HepG2 (cell line): ENCODE data around the gene DTD2. TPM values are rescaled to one million over a fixed set of nuclear protein-coding genes. Genes with fewer than 3 reads are reported as not detected.

ENCODE experiments used
- ATAC-seq: fragments of 200-7000 bp; cut with Tn5 transposase; 3 replicates; pipeline ENCODE4 v1.9.1; 2020; ENCODE audit warnings: mild to moderate bottlenecking, moderate library complexity
- BruUV-seq: library from RNA; stranded (reverse); fragments of 400-500 nt; replicated peaks from 2 replicates; lab custom pipeline; 2021; lab: Mats Ljungman, UMichigan
- CTCF ChIA-PET: fragments of 300-600 bp; formaldehyde crosslinking; extraction: SDS; loops from one replicate; lab custom pipeline; 2021; ENCODE audit warnings: low total read pairs, inconsistent platforms, low intra/inter-chr PET ratio; lab: Yijun Ruan, JAX
- POLR2A ChIA-PET: fragments of 350-600 bp; sonication (Branson Sonifier 250); formaldehyde crosslinking; loops from one replicate; lab custom pipeline; 2020; ENCODE audit warnings: antibody characterized with exemption, inconsistent platforms; lab: Yijun Ruan, JAX
- DNase-seq: peaks from one replicate; pipeline ENCODE4 v3.0.0-alpha.2; 2015; ENCODE audit warnings: low spot score
- FAIRE-seq: peaks from 3 replicates; lab custom pipeline; 2011; peaks lifted over from hg19 to GRCh38; lab: Jason Lieb, UNC
- H2AFZ ChIP-seq: one replicate; pipeline ENCODE4 v1.6.1; 2011; ENCODE audit warnings: low read length, inconsistent platforms
- H3K27ac ChIP-seq: fragments of 300-600 bp; 3 replicates; pipeline ENCODE4 v1.8.0; 2011; ENCODE audit warnings: mixed run types, mild to moderate bottlenecking, mixed read lengths, low read length, inconsistent platforms; ENCODE audit not compliant: insufficient read depth; ENCODE audit errors: extremely low read length
- H3K27me3 ChIP-seq, 2 experiments: fragments of 200-600 bp in 1 of 2; 2 replicates in 1 of 2; 3 replicates in 1 of 2; pipeline versions ENCODE4 v1.6.0 to v1.8.0; 2011; ENCODE audit warnings: low read length in 2 of 2, mild to moderate bottlenecking in 2 of 2, moderate library complexity in 2 of 2, inconsistent platforms in 1 of 2; ENCODE audit not compliant: insufficient read depth in 2 of 2, control insufficient read depth in 1 of 2
- H3K36me3 ChIP-seq, 2 experiments: fragments of 200-600 bp in 1 of 2; replicated peaks in 1 of 2; 2 replicates in 1 of 2; 3 replicates in 1 of 2; pipeline versions ENCODE4 v1.5.1 to v1.8.0; 2011; ENCODE audit warnings: low read length in 2 of 2, inconsistent platforms in 1 of 2; ENCODE audit not compliant: insufficient read depth in 2 of 2, control insufficient read depth in 1 of 2
- H3K4me1 ChIP-seq: 2 replicates; pipeline ENCODE4 v1.5.1; 2012; ENCODE audit warnings: low read length, inconsistent platforms; ENCODE audit not compliant: insufficient read depth
- H3K4me2 ChIP-seq: 2 replicates; pipeline ENCODE4 v1.6.0; 2011; ENCODE audit warnings: low read depth, low read length, inconsistent platforms
- H3K4me3 ChIP-seq, 3 experiments: fragments of 200-600 bp in 1 of 3; sonication (generic), shearing (Covaris generic) in 1 of 3; replicated peaks in 1 of 3; 2 replicates each; pipeline ENCODE4 v1.5.1; 2011 to 2016; ENCODE audit warnings: low read length in 3 of 3, inconsistent platforms in 2 of 3, low read depth in 2 of 3, mild to moderate bottlenecking in 2 of 3, control low read depth in 1 of 3, mixed read lengths in 1 of 3; ENCODE audit not compliant: insufficient read depth in 1 of 3
- H3K79me2 ChIP-seq: one replicate; pipeline ENCODE4 v1.6.1; 2011; ENCODE audit warnings: low read length, inconsistent platforms; ENCODE audit not compliant: insufficient read depth
- H3K9ac ChIP-seq: 2 replicates; pipeline ENCODE4 v1.6.0; 2011; ENCODE audit warnings: mild to moderate bottlenecking, low read depth, low read length, inconsistent platforms; ENCODE audit not compliant: insufficient read depth
- H3K9me3 ChIP-seq: 2 replicates; pipeline ENCODE4 v1.5.1; 2012; ENCODE audit warnings: mild to moderate bottlenecking, low read length
- H4K20me1 ChIP-seq: 2 replicates; pipeline ENCODE4 v1.6.0; 2011; ENCODE audit warnings: inconsistent platforms, mild to moderate bottlenecking, low read length, moderate library complexity; ENCODE audit not compliant: insufficient read depth
- CBX5 ChIP-seq: sonication (generic); formaldehyde crosslinking; IDR thresholded peaks from 2 replicates; pipeline ENCODE4 v1.4.0; 2020; ENCODE audit warnings: missing genetic modification reagents, borderline replicate concordance
- HOXA3 ChIP-seq: sonication (generic); formaldehyde crosslinking; IDR thresholded peaks from 2 replicates; pipeline ENCODE4 v1.5.0; 2020; ENCODE audit warnings: missing genetic modification reagents
- MIXL1 ChIP-seq: IDR thresholded peaks from 2 replicates; pipeline ENCODE4 v1.6.1; 2016
- MYC ChIP-seq: sonication (generic); formaldehyde crosslinking; IDR thresholded peaks from 2 replicates; pipeline ENCODE4 v1.9.0; 2021; ENCODE audit warnings: missing genetic modification reagents, borderline replicate concordance
- NKX3-1 ChIP-seq: sonication (generic); formaldehyde crosslinking; IDR thresholded peaks from 2 replicates; pipeline ENCODE4 v1.5.0; 2020; ENCODE audit warnings: missing genetic modification reagents
- PLRG1 ChIP-seq: fragments of 450-650 bp; conservative IDR thresholded peaks from 2 replicates; pipeline ENCODE4 v1.6.1; 2016
- SATB2 ChIP-seq: sonication (generic); formaldehyde crosslinking; IDR thresholded peaks from 2 replicates; pipeline ENCODE4 v1.5.0; 2020; ENCODE audit warnings: missing genetic modification reagents
- ZBTB8A ChIP-seq: sonication (generic); formaldehyde crosslinking; IDR thresholded peaks from 2 replicates; pipeline ENCODE4 v1.4.0; 2020; ENCODE audit warnings: mild to moderate bottlenecking, low read depth, missing genetic modification reagents, borderline replicate concordance
- ZNF333 ChIP-seq: sonication (generic); formaldehyde crosslinking; IDR thresholded peaks from 2 replicates; pipeline ENCODE4 v1.4.0; 2020; ENCODE audit warnings: mild to moderate bottlenecking, missing genetic modification reagents, borderline replicate concordance
- ZNF776 ChIP-seq: sonication (generic); formaldehyde crosslinking; IDR thresholded peaks from 2 replicates; pipeline ENCODE4 v1.4.0; 2020; ENCODE audit warnings: mild to moderate bottlenecking, missing genetic modification reagents
- ZNF83 ChIP-seq: sonication (generic); formaldehyde crosslinking; IDR thresholded peaks from 2 replicates; pipeline ENCODE4 v1.4.0; 2020; ENCODE audit warnings: missing genetic modification reagents, mild to moderate bottlenecking, borderline replicate concordance
- WGBS: methylation state at CpG from one replicate; pipeline ENCODE4 v1.1.6; 2017; ENCODE audit warnings: low lambda C conversion rate; 5-methylcytosine and 5-hydroxymethylcytosine counted together
- in situ Hi-C: cut with HindIII; loops from 2 replicates; pipeline ENCODE4 v1.10.0; 2017; ENCODE audit warnings: low pct_unique_long_range_greater_than_20kb; ENCODE audit not compliant: extremely low pct_ligation_motif_present
- intact Hi-C: fragments of 100-400 bp; cut with micrococcal nuclease; formaldehyde crosslinking; loops from one replicate; pipeline ENCODE4 v1.10.0; 2022; ENCODE audit not compliant: unreplicated experiment
- polyA plus RNA-seq, 8 experiments: library from polyadenylated mRNA; depleted of rRNA in 3 of 8; stranded (reverse) in 7 of 8; unstranded in 1 of 8; fragments of >200 nt; fragmentation: Illumina TruSeq in 4 of 8; extraction: Trizol in 4 of 8; gene quantifications; 2 replicates each; pipeline versions ENCODE4 v1.2.1 to v1.2.3, GENCODE V29; 2011 to 2016; ENCODE audit warnings: low read depth in 4 of 8, missing spikeins in 1 of 8, mixed read lengths in 1 of 8; ENCODE audit not compliant: insufficient read depth in 1 of 8
- total RNA-seq, 5 experiments: library from RNA; depleted of rRNA; stranded (reverse); fragments of >200 nt; fragmentation: Illumina TruSeq; extraction: Trizol; gene quantifications; 2 replicates each; pipeline ENCODE4 v1.2.3, GENCODE V29; 2016; ENCODE audit warnings: low read depth in 1 of 5
- TF ChIP-seq, protein P1 (sequence below): sonication (generic); formaldehyde crosslinking; IDR thresholded peaks from 2 replicates; pipeline ENCODE4 v1.4.0; 2020; ENCODE audit warnings: missing genetic modification reagents
- TF ChIP-seq, protein P2 (sequence below), 2 experiments: sonication (generic) in 1 of 2; formaldehyde crosslinking in 1 of 2; IDR thresholded peaks; 2 replicates each; pipeline versions ENCODE4 v1.5.1 to v1.6.1; 2011 to 2020; ENCODE audit warnings: borderline replicate concordance in 1 of 2, low read depth in 1 of 2, low read length in 1 of 2, mild to moderate bottlenecking in 1 of 2, missing genetic modification reagents in 1 of 2, moderate library complexity in 1 of 2
- TF ChIP-seq, protein P3 (sequence below): sonication (generic); formaldehyde crosslinking; IDR thresholded peaks from 2 replicates; pipeline ENCODE4 v1.4.0; 2020; ENCODE audit warnings: missing genetic modification reagents

DTD2 gene
- total and polyA plus RNA-seq, 2 of the 13 experiments (the other 11 are each of a cell fraction or from before 2014, with no cell fraction given), result 22.3 to 49.8 TPM

DNA sequence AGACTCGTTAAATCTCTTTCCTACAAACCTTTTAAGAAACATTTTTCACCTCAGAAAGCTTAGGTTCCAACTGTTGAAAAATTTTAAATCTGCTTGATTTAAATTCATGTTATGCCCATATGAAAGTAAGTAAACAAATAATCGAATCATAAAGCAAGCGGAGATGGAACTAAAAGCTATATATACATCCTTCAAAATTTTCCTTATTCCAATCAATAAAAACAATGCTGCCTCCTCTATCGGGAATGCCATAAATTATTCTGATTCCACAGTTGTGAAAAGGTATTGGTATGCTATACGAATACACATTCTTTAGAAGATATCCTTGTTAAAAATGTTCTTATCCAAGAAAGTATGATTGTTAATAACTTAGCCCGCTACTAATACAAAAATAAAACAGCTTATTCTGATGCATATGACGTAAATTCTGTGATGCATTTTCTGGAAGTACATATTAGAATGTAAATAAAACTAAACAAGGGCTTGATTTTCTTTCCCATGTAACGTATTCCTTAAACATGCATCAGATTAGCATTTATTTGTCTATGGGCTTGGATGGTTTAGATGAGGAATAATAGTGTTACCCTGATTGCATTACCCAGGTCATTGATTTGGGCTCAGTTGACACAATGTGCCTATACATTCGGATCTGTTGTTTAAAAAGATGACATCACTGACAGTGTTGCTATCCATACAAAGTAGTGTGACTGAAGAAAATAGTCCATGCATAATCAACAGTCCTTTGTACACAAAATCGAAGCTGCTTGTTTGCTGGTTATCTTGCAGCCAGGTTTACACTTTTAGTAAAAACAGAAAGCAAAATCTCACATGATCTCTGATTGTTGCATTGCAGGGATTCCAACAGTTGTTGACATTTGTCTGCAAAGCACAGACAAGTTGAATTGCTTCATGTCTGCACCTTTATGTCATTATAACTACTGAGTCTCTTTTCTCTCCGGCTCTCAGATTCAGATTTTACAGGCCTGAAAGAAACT lies 656 bp upstream of the DTD2 start (continued):
- peak; percentile 90 for TF ChIP-seq NKX3-1 (CRISPR knock-in tag)

DNA sequence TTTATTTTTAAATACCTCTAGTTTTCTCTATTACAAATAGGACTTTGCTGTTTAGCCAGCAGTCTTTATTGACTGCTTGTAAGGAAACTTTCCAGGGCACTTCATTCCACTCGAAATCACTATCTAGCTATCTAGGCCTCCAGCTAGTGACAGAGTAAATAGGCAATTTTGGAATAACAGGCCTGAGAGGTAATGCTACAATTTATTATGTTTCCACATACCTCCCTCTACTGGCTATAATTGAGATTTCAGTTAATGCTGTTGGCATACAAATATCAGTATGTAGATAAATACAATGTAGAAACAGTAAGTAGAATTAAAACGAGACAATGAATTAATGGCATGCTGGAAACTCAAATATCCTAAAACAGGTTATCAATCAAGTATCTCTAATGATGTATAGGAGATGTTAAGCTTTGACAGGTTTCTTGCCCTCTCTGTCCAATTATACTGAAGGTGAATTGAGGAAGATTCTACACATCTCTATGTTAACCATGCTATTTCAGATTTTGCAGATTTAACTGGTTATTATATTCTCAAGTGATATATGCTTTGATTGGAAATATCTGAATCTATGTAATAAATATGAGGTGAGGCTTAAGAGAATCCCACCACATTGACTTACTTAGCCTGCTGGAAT lies 7.2 kb downstream of the DTD2 start:
- POLR2A ChIA-PET, result interaction anchor here (2.4 to 5.7 kb wide), 2 partner anchors 7 to 30 kb away, joined by 13 to 38 read pairs; partner anchors contain the start of genes DTD2 and HEATR5A
- TF ChIP-seq MIXL1 (CRISPR knock-in tag) (peak; percentile 90), CBX5 (no peak), HOXA3 (CRISPR knock-in tag) (no peak), ZNF776 (CRISPR knock-in tag) (no peak), MYC (CRISPR knock-in tag) (no peak), ZNF333 (CRISPR knock-in tag) (no peak), PLRG1 (no peak), ZBTB8A (CRISPR knock-in tag) (no peak), ZNF83 (CRISPR knock-in tag) (no peak), SATB2 (no peak)
- TF ChIP-seq, protein P1, sequence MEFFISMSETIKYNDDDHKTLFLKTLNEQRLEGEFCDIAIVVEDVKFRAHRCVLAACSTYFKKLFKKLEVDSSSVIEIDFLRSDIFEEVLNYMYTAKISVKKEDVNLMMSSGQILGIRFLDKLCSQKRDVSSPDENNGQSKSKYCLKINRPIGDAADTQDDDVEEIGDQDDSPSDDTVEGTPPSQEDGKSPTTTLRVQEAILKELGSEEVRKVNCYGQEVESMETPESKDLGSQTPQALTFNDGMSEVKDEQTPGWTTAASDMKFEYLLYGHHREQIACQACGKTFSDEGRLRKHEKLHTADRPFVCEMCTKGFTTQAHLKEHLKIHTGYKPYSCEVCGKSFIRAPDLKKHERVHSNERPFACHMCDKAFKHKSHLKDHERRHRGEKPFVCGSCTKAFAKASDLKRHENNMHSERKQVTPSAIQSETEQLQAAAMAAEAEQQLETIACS, result no peak
- TF ChIP-seq, protein P2, sequence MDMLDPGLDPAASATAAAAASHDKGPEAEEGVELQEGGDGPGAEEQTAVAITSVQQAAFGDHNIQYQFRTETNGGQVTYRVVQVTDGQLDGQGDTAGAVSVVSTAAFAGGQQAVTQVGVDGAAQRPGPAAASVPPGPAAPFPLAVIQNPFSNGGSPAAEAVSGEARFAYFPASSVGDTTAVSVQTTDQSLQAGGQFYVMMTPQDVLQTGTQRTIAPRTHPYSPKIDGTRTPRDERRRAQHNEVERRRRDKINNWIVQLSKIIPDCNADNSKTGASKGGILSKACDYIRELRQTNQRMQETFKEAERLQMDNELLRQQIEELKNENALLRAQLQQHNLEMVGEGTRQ (IDR thresholded peaks at IDR 0.05; ENCODE audit: low read depth, low read length), result no peak
- TF ChIP-seq, protein P2 (CRISPR knock-in tag; IDR thresholded peaks at IDR 0.05; ENCODE audit: borderline replicate concordance), result no peak
- TF ChIP-seq, protein P3, sequence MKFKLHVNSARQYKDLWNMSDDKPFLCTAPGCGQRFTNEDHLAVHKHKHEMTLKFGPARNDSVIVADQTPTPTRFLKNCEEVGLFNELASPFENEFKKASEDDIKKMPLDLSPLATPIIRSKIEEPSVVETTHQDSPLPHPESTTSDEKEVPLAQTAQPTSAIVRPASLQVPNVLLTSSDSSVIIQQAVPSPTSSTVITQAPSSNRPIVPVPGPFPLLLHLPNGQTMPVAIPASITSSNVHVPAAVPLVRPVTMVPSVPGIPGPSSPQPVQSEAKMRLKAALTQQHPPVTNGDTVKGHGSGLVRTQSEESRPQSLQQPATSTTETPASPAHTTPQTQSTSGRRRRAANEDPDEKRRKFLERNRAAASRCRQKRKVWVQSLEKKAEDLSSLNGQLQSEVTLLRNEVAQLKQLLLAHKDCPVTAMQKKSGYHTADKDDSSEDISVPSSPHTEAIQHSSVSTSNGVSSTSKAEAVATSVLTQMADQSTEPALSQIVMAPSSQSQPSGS (CRISPR knock-in tag), result no peak

More for the DNA sequence above, 7.2 kb downstream of the DTD2 start:
- H3K36me3 ChIP-seq, result peaks cover 10 to 19% of the 10 kb centered on the region in 2 experiments
- H3K9me3 ChIP-seq, result no peaks in the 10 kb centered on the region
- H3K4me2 ChIP-seq, result no peak overlapping the region
- H2AFZ ChIP-seq, result no peak overlapping the region
- no peak overlapping the region for H3K4me3 ChIP-seq
- no TSS peak for BruUV-seq
- ATAC-seq (peak; percentile 94), DNase-seq (peak; percentile 68), FAIRE-seq (no peak)
- no peaks in the 10 kb centered on the region for H3K27me3 ChIP-seq
- 54% methylated on average over 2 of the region's 2 CpGs for WGBS
- H4K20me1 ChIP-seq, result no peaks in the 10 kb centered on the region
- in situ Hi-C loops (no loop called here), intact Hi-C loops (no loop called here)
- no peak overlapping the region for H3K27ac ChIP-seq
- H3K9ac ChIP-seq, result no peak overlapping the region
- no peaks in the 10 kb centered on the region for H3K79me2 ChIP-seq
- no peaks in the 10 kb centered on the region for H3K4me1 ChIP-seq
- CTCF ChIA-PET, result interaction anchor here (1.2 kb wide), 2 partner anchors 29 to 31 kb away, joined by 3 to 4 read pairs; partner anchors contain the start of gene HEATR5A
